NCI-H748 (cell line): ENCODE results near the gene EIF3B.
"Not testable (repeated sequence)": the region's sequence is repeated elsewhere in the genome, so short reads cannot be mapped to it uniquely, and the experiment has no call there.

Experiments used
- DNase-seq: peaks from one replicate; lab custom pipeline; 2025; ENCODE audit not compliant: unreplicated experiment; lab: John Stamatoyannopoulos, UW

EIF3B gene

GRCh38 chr7:2347351-2348063 lies 7.1 kb upstream of the EIF3B start:
- not testable (repeated sequence) for DNase-seq

DNA sequence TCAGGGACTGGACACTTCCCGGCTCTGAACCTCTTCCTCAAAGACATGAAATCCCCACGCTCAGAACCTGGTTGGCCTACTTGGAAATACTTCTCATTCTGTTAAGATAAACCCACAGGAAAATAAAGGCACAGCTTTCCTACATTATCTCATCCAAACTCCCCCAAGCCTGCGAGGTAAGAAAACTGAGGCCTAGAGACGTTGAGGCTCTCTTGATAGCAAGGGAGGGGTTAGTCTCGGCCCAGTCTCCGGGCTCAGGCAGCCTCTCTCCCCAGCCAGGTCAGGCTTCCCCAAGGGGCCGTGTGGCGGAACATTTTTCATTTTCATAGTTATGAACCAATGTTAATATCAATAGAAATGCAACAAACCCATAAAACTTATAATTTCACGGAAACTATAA lies 4.6 kb upstream of the EIF3B start:
- DNase-seq, result no peak

DNA sequence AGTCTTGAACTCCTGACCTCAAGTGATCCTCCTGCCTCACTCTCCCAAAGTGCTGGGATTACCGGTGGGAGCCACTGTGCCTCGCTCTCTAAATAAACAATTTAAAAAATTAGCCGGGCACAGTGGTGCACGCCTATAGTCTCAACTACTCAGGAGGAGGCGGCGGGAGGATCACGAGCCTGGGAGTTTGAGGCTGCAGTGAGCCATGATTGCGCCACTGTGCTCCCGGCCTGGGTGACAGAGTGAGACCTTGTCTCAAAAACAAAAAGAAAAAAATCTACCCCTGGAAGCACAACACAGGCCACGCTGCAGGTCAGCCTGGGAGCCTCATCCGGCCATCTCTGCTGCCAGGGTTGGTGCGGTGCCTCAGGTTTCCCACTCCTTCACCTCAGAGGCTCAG lies 3.8 kb upstream of the EIF3B start:
- DNase-seq, result no peak

- peak; percentile 45 for DNase-seq
Measured at GRCh38 chr7:2353113-2353935, 1.3 kb upstream of the EIF3B start.

GRCh38 chr7:2353936-2354185 lies 766 bp upstream of the EIF3B start:
- peak; percentile 88 for DNase-seq

GRCh38 chr7:2354939-2355704 lies 495 bp downstream of the EIF3B start:
- peak; percentile 27 for DNase-seq

DNA sequence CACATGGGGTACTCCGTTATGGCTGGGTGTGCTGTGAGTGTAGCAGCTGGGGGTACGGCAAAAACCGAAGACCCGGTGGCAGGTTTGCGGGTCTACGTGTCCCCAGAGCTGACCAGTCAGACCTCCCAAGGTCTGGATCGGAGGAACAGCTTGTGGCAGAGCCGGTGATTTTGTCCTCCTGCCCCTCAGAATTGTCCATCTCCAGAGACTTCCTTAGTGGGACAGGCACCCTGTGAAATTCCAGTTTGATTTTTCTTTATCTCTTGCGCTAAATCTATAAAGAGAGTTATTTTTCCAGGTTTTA lies 1.0 kb downstream of the EIF3B start:
- DNase-seq, result no peak

GRCh38 chr7:2357165-2357564 lies 2.5 kb downstream of the EIF3B start:
- DNase-seq, result no peak

- no peak for DNase-seq
Measured at GRCh38 chr7:2357571-2357970, 2.9 kb downstream of the EIF3B start.

DNA sequence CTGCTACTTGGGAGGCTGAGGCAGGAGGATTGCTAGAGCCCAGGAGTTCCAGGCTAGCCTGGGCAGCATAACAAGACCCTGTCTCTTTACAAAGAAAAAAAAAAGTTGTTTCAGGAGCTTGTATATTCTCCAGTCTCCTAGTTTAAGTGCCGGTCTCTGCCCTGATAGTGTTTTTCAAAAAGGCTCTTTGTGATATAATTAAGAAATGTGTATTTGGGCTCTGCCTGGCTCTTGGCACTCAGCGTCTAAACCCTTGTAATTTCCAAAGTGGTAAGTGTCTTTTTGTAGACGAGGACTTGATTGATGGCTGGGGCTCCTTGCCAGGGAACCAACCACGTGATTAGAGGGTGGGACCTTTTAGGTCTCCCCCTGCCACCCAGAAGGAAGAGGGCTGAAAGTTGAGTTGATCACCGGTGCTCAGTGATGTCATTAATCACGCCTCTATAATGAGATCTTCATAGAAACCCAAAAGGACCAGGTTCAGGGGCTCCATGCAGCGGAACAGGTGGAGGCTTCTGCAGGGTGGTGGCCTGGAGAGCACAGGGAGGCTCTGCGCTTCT lies 4.4 kb downstream of the EIF3B start:
- no peak for DNase-seq

DNA sequence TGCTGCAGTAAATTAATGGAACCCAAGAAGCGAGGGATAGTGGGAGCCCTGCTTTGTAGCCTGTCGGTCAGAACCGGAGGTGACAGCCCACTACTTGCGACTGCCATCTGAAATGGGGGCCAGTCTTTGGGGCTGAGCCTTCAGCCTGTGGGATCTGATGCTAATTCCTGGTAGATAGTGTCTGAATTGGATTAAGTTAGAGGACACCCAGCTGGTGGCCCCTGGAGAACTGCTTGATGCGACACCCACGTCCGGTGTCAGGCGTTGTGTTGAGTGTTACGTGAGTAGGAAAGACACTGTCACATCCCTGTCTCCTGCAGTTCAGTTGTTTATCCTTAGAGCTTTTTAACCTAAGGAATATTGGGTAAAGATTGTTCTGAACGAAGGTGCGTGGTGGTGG lies 5.0 kb downstream of the EIF3B start:
- no peak for DNase-seq

GRCh38 chr7:2360796-2361195 lies 6.2 kb downstream of the EIF3B start:
- no peak for DNase-seq

- no peak for DNase-seq
Measured at GRCh38 chr7:2362385-2363088, 7.9 kb downstream of the EIF3B start.

DNA sequence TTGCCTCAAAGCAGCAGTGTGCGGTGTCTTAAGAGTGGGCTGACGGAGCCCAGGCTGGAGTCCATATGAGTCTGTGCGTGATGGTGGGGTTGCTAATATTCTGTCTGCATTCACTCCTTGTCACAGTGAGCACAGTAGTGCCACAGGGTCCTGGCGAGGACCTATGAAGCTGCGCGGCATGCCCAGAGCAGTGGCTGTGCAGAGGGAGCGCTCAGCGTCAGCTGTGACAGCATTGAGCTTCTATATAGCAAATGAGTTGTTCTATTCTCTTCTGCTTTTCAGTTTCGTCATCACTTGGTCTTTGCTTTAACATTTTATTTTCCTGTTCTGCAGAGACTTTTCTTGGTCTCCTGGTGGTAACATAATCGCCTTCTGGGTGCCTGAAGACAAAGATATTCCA lies 14.5 kb downstream of the EIF3B start:
- DNase-seq, result no peak

GRCh38 chr7:2371329-2371728 lies 16.7 kb downstream of the EIF3B start:
- no peak for DNase-seq

DNA sequence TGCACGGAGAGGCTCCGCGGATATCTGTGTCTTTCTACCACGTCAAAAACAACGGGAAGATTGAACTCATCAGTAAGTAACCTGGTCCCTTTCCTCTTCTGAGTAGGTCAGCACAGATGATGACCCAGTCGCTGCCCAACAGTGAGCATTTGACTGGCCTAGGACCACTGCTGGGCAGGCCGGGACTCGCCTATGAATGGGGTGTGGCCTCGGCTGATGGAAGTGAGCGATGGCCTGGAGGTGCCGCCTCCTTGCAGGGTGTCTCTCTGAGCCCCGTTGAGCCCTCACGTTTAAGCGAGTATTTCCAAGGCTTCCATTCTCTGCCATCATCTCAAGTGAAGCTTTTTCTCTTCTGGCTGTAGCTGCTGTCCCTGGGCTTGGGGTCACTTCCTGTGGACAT lies 18.1 kb downstream of the EIF3B start:
- no peak for DNase-seq

GRCh38 chr7:2373124-2373556 lies 18.5 kb downstream of the EIF3B start:
- no peak for DNase-seq

DNA sequence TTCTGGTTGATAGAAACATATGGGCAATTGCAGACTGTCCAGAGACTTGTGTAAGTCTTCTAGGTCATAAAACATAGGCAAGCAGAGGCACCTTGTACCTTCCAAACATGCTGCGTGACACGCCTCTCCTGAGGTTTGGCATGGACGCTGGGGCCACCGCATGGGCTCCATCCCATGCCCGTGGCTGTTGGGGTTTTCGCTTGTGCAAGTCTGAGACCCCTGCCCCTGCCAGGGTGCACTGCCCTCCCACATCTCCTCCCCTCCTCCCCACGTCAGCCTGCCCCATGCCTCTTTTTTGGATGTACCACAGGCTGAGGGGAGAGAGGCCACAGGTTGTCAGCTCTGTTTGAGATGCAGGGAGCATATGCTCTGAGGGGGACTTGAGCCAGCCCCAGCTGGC lies 19.0 kb downstream of the EIF3B start:
- DNase-seq, result no peak

- no peak for DNase-seq
Measured at GRCh38 chr7:2374401-2374800, 19.8 kb downstream of the EIF3B start.

GRCh38 chr7:2374830-2375728 lies 20.5 kb downstream of the EIF3B start:
- no peak for DNase-seq
